ENCODE results near the gene HAUS3. TPM values are rescaled to one million over a fixed set of nuclear protein-coding genes. Genes with fewer than 3 reads are reported as not detected.

Gene HAUS3
- total RNA-seq, 1 donor from 2014 or later, result 13.1 TPM

Other genes starting within 250 kb of the HAUS3 start
- gene NELFA, start 233.1 kb downstream of the HAUS3 start, total RNA-seq, result 17.1 and 20.5 TPM in 2 replicates
- 8.2 and 8.9 TPM in 2 replicates for gene NAT8L, start 182.8 kb downstream of the HAUS3 start, total RNA-seq
- 5.5 and 7.8 TPM in 2 replicates for gene POLN, start within 50 bp of the HAUS3 start, total RNA-seq
- 39.3 and 56.4 TPM in 2 replicates for gene MXD4, start 20.0 kb upstream of the HAUS3 start, total RNA-seq
- 0.86 and 1.6 TPM in 2 replicates for gene ZFYVE28, start 176.5 kb upstream of the HAUS3 start, total RNA-seq
- gene CFAP99, start 176.8 kb upstream of the HAUS3 start, total RNA-seq, result not detected in 2 replicates
- gene RNF4, start 227.0 kb upstream of the HAUS3 start, total RNA-seq, result 42.0 and 56.3 TPM in 2 replicates

All from myocyte (in vitro differentiated cells).